MM.1S (cell line): ENCODE measurements around the gene PINK1.

Source experiments
- DNase-seq: peaks from one replicate; pipeline ENCODE4 v3.0.0-alpha.2; 2015
- H2AFZ ChIP-seq: fragments of 300-600 bp; sonication (generic); 2 replicates; pipeline ENCODE4 v1.6.0; 2016; ENCODE audit warnings: antibody characterized with exemption, low read length
- H3F3A ChIP-seq: fragments of 300-600 bp; sonication (generic); 2 replicates; pipeline ENCODE4 v1.6.1; 2016; ENCODE audit warnings: mild to moderate bottlenecking, antibody characterized with exemption, low read length, moderate library complexity, mixed read lengths; ENCODE audit not compliant: insufficient read depth
- H3K27ac ChIP-seq: fragments of 300-600 bp; sonication (generic); 2 replicates; pipeline ENCODE4 v1.5.1; 2016; ENCODE audit warnings: mild to moderate bottlenecking, low read length
- H3K27me3 ChIP-seq: fragments of 300-600 bp; sonication (generic); replicated peaks from 2 replicates; pipeline ENCODE4 v1.6.0; 2016; ENCODE audit warnings: low read length; ENCODE audit not compliant: insufficient read depth
- H3K36me3 ChIP-seq: fragments of 300-600 bp; sonication (generic); replicated peaks from 2 replicates; pipeline ENCODE4 v1.6.1; 2016; ENCODE audit warnings: mild to moderate bottlenecking, low read length, mixed read lengths; ENCODE audit not compliant: insufficient read depth
- H3K4me1 ChIP-seq: fragments of 300-600 bp; sonication (generic); 2 replicates; pipeline ENCODE4 v1.6.1; 2016; ENCODE audit warnings: low read length, mixed read lengths
- H3K4me2 ChIP-seq: fragments of 300-600 bp; sonication (generic); 2 replicates; pipeline ENCODE4 v1.6.0; 2016; ENCODE audit warnings: low read depth, low read length
- H3K4me3 ChIP-seq: fragments of 300-600 bp; sonication (generic); 2 replicates; pipeline ENCODE4 v1.5.1; 2016; ENCODE audit warnings: low read length, mixed read lengths
- H3K79me2 ChIP-seq: fragments of 300-600 bp; sonication (generic); 2 replicates; pipeline ENCODE4 v1.6.1; 2016; ENCODE audit warnings: mixed run types, low read length, mixed read lengths
- H3K9ac ChIP-seq: fragments of 300-600 bp; sonication (generic); 2 replicates; pipeline ENCODE4 v1.6.1; 2016; ENCODE audit warnings: low read length, mixed read lengths
- H3K9me2 ChIP-seq: fragments of 300-600 bp; sonication (generic); replicated peaks from 2 replicates; pipeline ENCODE4 v1.6.1; 2016; ENCODE audit warnings: mild to moderate bottlenecking, low read length, mixed read lengths; ENCODE audit not compliant: insufficient read depth
- H3K9me3 ChIP-seq: fragments of 300-600 bp; sonication (generic); replicated peaks from 2 replicates; pipeline ENCODE4 v1.6.1; 2016; ENCODE audit warnings: mild to moderate bottlenecking, low read length, mixed read lengths; ENCODE audit not compliant: insufficient read depth
- H4K20me1 ChIP-seq: fragments of 300-600 bp; sonication (generic); 2 replicates; pipeline ENCODE4 v1.6.1; 2016; ENCODE audit warnings: mild to moderate bottlenecking, low read length, moderate library complexity, mixed read lengths; ENCODE audit not compliant: insufficient read depth
- EZH2 ChIP-seq: fragments of 300-600 bp; sonication (generic); optimal IDR thresholded peaks from 2 replicates; pipeline ENCODE3; 2017; ENCODE audit warnings: low read depth, mild to moderate bottlenecking, antibody characterized with exemption, low read length, mixed read lengths
- EZH2phosphoT487 ChIP-seq: fragments of 300-600 bp; sonication (generic); IDR thresholded peaks from 2 replicates; pipeline ENCODE4 v1.6.1; 2018; ENCODE audit warnings: antibody characterized with exemption, low read length

The PINK1 gene

GRCh38 chr1:20699558-20699957, 66.3 kb downstream of the PINK1 start:
- no peak overlapping the region for H2AFZ ChIP-seq
- H3K27ac ChIP-seq = no peak overlapping the region
- no peaks in the 10 kb centered on the region for H3K36me3 ChIP-seq
- no peaks in the 10 kb centered on the region for H3K4me1 ChIP-seq
- H3K79me2 ChIP-seq = no peaks in the 10 kb centered on the region
- H3K9me3 ChIP-seq = no peaks in the 10 kb centered on the region
- peaks cover 64% of the 10 kb centered on the region for H3K27me3 ChIP-seq
- H3K4me2 ChIP-seq = no peak overlapping the region
- H3K9me2 ChIP-seq = no peaks in the 10 kb centered on the region
- no peaks in the 10 kb centered on the region for H4K20me1 ChIP-seq
- TF ChIP-seq EZH2 (no peak), EZH2phosphoT487 (no peak)
- no peaks in the 10 kb centered on the region for H3F3A ChIP-seq
- H3K4me3 ChIP-seq = no peak overlapping the region
- H3K9ac ChIP-seq = no peak overlapping the region
- no peak for DNase-seq

GRCh38 chr1:20700636-20701215, 67.5 kb downstream of the PINK1 start:
- TF ChIP-seq EZH2phosphoT487 = no peak
- Histone ChIP-seq H3K27ac (no peak overlapping the region), H2AFZ (no peak overlapping the region), H3K4me1 (no peaks in the 10 kb centered on the region), H4K20me1 (no peaks in the 10 kb centered on the region), H3K4me2 (no peak overlapping the region), H3K36me3 (no peaks in the 10 kb centered on the region), H3K27me3 (peaks cover 63% of the 10 kb centered on the region), H3K9me3 (no peaks in the 10 kb centered on the region), H3K4me3 (no peak overlapping the region), H3K79me2 (no peaks in the 10 kb centered on the region), H3K9ac (no peak overlapping the region), H3F3A (no peaks in the 10 kb centered on the region), H3K9me2 (no peaks in the 10 kb centered on the region)
- DNase-seq = no peak
